HG02763 (cell line): ENCODE measurements around the gene TMEM204.
"Not testable (repeated sequence)": the region's sequence is repeated elsewhere in the genome, so short reads cannot be mapped to it uniquely, and the experiment has no call there.

ENCODE experiments used
- ATAC-seq: cut with Tn5 transposase; IDR thresholded peaks from one replicate; pipeline ENCODE4 v1.9.1; 2021; ENCODE audit warnings: mild to moderate bottlenecking, moderate library complexity; ENCODE audit not compliant: unreplicated experiment

TMEM204 gene

GRCh38 chr16:1584926-1585484, 51.5 kb downstream of the TMEM204 start:
- ATAC-seq, result no peak

DNA sequence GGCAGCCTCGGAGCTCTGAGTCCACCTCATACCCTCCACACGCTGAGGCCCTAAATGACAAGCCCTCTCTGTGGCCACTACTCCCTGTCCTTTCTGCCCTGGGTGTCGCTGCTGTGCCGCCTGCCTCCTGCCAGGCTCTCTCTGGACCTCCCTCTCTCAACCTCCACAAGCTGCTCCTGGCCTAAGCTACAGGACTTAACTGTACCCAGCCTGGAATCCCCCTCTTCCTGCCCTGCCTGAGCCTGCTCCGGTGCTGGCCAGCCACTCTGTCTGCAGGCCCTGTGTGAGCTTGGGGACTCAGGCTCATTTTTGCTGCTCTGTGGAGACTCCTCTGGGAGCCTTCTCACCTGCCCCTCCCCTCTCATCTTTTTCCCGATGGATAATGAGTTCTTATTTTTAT, 56.9 kb downstream of the TMEM204 start:
- no peak for ATAC-seq

GRCh38 chr16:1590930-1591705, 57.7 kb downstream of the TMEM204 start:
- ATAC-seq, result no peak

- no peak for ATAC-seq
Measured at GRCh38 chr16:1592446-1592845, 59.0 kb downstream of the TMEM204 start.

DNA sequence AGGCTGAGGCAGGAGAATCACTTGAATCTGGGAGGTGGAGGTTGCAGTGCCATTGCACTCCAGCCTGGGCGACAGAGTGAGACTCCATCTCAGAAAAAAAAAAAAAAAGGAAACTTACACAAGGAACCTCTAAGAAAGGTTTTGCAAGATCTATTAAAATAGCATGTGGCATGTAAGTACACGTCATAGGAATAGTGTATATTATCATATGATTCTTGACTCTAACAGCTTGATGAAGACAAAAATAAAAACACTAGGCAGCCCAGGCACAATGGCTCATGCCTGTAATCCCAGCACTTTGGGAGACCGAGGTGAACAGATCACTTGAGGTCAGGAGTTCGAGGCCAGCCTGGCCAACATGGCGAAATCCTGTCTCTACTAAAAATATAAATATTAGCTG, 62.0 kb downstream of the TMEM204 start:
- not testable (repeated sequence) for ATAC-seq

GRCh38 chr16:1596516-1596915, 63.0 kb downstream of the TMEM204 start:
- ATAC-seq, result no peak

DNA sequence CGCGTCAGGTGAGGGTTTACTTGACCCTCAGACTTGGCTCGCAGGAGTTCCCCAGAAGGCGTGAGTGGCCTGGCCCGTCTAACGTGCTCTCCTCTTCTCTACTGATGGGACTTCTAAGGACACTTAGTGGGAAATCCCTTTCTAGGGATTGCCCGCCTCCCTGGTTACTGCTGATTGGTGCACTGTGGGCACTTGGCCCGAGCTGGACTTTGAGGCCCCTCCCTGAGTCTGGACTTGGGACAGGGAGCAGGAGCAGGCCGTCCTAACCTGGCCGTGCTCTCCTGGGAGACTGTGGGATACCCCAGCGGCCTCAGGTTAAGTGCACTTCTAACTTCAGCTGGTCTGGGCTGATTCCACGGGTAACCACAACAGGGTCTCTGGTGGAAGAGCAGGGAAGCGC, 63.7 kb downstream of the TMEM204 start:
- no peak for ATAC-seq

DNA sequence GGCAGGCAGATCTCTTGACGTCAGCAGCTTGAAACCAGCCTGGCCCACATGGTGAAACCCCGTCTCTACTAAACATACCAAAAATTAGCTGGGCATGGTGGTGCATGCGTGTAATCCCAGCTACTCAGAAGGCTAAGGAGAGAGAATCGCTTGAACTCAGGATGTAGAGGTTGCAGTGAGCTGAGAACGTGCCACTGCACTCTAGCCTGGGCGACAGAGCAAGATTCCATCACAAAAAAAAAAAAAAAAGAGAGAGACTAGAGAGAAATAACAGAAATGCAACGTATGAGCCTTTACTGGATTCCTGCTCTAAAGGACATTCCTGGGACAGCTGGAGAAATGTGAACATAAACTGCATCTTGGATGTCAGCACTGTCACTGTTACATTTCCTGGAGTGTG, 67.6 kb downstream of the TMEM204 start:
- ATAC-seq, result no peak

- ATAC-seq, result no peak
Measured at GRCh38 chr16:1601489-1601888, 68.0 kb downstream of the TMEM204 start.

GRCh38 chr16:1602285-1602684, 68.8 kb downstream of the TMEM204 start:
- no peak for ATAC-seq
